GM04504 (cell line): ENCODE measurements around the gene REPS2.

Source experiments
- DNase-seq: peaks from one replicate; pipeline ENCODE4 v3.0.0-alpha.2; 2012; ENCODE audit warnings: low read depth

The REPS2 gene

DNA sequence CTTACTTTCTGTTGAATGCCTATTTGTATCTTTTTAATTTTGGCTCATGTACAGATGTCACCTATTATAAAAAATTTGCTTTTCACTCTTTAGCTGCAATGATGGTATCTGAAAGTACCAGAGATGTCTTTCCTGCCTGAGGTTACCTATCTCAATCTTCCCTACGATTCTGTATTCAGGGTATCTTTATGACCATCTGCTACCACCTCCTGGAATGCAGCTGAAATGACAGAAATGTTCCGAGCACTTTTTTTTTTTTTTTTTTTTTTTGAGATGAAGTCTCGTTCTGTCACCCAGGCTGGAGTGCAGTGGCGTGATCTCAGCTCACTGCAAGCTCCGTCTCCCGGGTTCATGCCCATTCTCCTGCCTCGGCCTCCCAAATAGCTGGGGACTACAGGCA is 136.4 kb downstream of the REPS2 start:
- DNase-seq = no peak

DNA sequence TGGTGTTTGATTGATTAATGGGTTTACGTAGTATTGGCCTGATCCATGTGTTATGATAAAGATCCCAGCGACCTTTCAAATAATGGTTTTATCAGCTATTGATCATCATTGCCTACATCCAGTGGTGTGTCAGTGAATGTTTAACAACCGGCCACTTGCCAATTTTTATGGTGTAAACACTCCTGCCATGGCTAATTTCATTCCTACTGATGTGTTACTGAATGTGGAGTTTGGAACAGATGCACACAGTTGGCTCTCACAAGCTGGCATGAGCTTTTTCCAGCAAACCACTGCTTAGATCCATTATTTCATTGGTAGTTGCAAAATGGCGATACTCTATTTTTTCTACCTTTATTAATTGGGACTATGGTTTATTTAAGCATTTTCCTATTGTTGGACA is 139.9 kb downstream of the REPS2 start:
- no peak for DNase-seq

DNA sequence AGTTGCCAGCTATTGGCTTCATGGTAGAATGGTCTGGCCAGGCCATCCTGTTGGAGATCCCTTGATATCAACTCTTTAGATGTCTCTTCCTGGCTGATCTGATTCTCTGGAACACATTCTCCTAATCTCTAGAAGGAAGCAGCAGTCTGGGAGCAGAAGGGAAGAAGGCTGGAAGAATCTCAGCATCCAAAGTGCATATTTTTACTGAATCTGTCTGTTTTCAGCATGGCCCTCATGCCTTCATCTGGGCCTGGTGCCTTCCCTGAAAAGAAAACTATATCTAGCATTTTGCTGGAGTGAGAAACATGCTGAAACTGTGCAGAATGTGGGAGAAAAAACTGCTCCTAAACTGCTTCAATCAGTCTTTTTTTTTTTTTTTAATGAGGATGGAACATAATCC is 148.7 kb downstream of the REPS2 start:
- DNase-seq = no peak

DNA sequence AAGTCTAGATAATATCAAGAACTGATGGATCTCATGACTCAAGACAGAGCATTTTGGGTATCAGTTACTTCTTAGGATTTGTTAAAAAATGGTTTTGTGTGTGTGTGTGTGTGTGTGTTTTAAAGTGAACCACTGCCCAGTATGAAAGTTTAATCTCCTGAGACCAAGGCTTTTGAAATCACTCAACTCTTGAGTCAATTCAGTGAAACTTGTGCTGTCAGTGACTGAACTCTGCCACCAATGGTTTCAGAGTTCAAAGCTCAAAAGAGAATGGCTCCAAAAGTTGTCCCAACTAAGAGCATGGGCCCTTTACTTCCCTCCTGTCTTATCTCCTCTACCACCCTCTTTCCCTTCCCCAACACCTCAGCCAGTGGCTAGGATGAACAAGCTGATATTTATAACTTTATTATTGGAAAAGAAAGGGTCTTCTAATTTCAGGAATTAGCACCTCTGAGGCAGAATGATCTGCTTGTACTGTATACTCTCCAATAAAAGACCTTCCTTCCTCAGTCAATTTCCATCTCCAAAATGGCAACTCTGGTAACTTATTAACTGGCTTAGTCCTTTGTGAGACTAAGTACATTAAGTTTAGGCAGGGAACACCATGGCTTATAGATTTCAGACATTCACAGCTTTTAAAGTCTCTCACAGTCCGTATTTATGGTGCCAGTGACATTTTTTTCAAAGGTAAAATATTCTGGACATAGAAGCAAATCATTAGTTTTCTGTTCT is 152.2 kb downstream of the REPS2 start:
- no peak for DNase-seq

DNA sequence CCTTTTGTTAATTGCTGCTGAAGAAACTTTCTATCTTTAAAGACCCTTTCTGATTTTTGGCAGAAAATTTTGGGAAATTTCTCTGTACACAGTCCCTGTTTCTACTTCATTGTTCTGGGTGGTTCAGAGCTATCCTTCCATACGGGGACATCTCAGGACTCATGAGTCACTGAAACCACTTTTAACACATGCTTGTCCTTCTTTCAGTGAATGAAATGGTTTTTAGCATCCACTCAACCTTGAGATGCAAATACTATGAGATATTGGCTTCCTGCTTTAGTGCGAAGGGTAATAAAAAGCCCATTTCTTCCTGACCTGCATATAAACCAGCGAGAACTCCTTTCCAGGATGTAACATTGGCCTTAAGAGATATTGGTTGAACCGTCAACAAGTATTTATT is 158.0 kb downstream of the REPS2 start:
- no peak for DNase-seq

DNA sequence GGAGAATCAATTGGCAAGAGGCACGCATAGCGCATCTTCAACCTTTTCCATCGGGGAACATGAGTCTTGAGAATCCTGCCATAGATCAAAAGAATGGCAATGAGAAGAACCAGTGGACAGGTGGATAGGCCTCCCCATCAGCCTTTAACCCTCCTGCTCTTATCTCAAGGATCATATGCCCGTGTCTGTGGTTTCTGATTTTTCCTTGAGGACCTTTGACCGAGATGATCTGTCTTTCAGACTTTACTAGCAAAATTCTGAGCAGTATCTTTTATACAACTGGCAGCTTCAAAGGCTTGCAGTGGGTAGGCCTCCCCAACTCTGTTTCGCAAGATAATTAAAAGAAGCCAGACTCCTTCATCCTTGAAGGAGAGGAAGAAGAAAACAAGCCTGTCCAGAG is 174.4 kb downstream of the REPS2 start:
- no peak for DNase-seq

DNA sequence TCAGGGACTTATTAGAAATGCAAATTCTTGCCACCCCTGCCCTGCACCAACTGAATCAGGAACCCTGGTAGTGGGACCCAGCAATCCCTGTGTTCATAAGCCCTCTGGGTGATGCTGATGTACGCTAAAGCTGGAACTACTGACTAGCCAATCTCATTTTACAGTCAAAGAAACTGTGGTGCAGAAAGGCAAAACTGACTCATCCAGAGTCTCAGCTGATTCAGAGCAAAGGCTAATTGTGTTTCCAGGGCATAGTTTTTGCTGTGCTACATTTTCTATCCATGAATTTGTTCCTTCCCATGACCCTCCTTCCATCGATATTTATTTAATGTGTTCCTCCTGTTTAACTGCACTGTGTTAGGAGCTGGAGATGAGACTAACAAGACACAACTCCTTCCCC is 207.5 kb downstream of the REPS2 start:
- no peak for DNase-seq

DNA sequence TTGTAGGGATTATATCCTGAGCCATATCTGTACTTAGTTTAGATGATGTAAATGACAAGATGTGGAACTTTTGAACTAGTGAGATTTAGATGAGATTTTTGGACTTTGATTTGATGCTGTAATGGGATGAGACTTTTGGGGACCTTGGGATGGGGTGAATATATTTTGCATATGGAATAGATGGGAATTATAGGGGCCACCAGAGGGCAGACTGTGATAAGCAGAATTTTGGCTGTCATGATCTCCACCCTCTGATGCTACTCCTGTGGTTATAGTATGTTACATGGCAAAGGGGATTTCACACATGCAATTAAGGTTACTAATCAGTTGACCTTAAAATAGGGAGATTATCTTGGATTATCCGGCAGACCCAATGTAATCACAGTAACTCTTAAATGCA is 214.5 kb downstream of the REPS2 start:
- no peak for DNase-seq

DNA sequence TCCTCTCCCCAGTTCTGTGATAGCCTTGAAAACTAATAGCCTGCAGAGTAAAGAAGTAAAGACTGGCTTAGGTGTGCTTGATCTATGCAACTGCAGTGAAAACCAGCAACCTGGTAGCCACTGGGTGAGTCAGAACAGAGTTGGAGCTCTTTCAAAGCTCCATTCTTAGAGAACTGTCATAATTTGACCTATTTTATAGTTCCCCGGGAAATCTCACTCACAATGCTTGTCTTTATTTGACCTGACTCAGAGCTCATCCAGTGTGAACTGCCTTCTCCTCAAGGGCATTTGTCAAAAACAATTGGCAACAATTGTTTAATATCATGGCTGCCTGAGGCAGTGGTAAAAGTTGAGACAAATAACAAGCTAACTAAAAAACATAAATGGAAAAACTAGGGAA is 215.5 kb downstream of the REPS2 start:
- DNase-seq = no peak

DNA sequence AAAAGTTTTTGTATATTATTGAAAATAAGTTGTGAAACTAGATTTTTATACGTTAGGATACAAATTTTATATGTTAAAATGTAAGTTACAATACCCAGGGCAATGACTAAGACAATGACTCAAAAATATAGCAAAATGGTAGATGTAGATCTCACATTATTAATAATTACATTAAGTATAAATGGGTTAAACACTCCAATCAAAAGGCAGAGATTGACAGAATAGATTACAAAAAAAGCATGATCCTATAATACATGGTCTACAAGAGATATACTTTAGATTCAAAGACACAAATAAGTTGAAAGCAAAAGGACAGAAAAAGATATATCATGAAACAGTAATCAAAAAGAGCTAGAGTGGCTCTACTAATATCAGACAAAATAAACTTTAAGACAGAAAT is 217.6 kb downstream of the REPS2 start:
- DNase-seq = no peak

DNA sequence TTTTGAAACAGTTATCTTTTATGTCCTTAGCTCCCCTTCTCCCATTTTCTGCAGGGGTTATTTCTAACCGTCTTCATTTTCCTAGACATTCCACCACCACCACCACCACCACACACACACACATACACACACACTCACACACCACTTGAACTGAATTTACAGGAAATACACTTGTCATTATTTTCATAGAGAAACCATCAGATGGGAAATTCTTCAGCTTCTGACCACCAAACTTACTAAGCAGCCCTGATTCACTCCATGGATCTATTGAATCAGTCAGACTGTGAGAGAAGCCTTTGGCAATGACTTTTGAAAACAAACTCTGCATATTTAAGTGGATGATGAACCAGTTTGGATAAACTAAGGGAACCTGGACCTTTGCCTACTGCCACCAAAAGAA is 218.5 kb downstream of the REPS2 start:
- no peak for DNase-seq

DNA sequence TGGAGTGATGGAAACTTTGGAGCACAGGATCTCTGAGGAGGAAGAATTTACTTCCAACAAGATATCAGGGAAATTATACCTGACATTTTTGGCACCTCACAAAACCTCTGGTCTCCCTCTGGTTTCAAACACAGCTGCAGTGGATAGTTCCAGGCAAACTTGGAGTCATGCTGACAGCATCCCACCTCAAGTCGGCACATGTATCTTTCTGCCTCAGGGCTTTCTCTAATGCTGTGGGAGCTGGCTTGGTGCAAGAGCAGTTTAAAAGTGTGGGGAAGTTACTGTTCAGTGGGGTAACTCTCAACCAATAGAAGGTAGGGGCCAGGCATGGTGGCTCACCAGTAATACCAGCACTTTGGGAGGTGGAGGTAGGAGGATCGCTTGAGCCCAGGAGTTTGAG is 221.5 kb downstream of the REPS2 start:
- no peak for DNase-seq

DNA sequence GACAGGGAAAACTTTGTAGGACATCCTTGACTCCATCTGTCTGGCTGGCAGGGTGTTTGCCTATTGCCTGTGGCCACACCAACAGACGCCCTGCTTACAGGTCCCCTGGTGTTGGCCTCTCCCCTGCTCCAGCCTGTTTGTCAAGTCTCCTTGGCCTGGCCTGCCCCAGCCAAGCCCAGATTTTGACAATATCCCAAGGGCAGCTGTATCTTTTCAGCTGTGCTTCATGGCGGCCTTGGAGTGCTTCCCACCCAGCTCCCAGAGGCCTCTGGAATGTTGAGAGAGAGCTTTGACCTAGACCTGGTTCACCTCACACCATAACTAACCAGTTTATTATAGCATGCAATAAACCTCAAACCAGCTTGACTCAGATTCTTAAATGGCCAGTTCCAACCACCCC is 224.5 kb downstream of the REPS2 start:
- DNase-seq = no peak

DNA sequence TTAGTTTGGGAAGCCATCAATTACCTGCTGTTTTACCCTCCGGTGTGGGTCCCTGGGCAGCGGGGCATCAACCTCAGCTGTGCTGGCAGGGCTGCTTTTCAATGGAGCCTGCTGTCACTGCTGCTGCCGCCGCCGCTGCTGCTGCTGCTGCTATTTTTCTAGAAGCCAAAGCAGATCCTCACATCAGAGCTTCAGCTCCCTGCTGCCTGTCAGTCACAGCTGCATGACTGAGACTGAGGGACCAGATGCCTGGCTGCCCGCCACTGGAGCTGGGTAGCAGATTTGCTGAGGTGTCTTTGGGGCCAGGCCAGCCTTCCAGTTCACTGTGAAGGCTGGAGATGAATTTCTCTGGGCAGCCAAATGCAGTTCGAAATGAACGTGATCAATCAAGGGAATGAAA is 228.2 kb downstream of the REPS2 start:
- DNase-seq = no peak

DNA sequence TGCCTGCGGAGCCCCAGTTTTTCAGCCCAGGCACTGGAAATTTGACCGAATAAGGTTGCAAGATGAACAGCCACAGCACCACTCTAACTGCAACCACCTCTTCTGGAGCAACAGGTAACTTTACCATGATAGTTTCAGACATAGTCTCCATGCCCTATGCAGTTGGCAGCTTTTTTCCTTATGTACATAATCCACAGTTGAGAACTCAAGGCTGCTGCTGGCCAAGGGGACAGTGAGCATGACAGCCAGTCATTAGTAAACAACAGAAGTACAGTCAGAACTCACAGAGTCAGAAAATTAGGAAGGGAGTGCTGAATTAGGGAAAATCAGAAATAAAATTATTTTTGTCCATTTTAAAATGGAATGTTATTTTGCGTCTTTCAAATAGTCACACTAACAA is 235.9 kb downstream of the REPS2 start:
- DNase-seq = no peak

DNA sequence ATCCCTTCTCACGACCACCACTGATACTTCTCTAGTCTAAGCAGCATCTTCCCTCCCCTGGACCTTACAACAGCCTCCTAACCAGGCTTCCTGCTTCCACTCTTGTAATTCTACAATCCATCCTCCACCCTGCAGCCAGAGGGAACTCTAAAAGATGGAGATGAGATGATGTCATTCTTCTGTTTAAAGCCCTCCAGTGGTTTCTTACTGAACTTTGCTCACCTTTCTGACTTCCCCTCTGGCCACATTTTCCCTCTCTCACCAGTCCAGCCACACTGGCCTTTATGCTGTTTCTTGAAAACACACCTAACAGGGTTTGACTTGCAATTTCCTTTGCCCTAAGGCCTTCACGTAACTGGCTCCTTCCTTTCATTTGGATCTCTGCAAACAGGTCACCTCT is 237.1 kb downstream of the REPS2 start:
- no peak for DNase-seq

DNA sequence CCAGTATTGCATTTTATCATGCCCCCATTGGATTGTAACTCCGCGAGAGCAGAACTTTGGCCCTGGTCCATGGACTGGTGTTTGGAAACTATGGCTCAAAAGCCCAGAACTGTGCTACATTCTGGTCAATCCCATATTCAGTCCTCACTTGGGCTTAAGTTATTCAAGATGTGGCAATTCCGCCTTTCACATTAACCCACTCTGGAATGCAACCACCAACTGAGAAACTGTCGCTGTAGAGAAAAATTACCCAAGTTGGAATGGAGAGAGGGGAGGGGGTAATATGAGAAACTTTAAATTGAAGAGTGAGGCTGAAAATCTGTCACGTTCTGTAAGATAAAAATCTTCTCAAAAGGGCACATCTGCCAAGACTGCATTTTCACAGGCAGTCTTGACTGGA is 239.0 kb downstream of the REPS2 start:
- DNase-seq = no peak

DNA sequence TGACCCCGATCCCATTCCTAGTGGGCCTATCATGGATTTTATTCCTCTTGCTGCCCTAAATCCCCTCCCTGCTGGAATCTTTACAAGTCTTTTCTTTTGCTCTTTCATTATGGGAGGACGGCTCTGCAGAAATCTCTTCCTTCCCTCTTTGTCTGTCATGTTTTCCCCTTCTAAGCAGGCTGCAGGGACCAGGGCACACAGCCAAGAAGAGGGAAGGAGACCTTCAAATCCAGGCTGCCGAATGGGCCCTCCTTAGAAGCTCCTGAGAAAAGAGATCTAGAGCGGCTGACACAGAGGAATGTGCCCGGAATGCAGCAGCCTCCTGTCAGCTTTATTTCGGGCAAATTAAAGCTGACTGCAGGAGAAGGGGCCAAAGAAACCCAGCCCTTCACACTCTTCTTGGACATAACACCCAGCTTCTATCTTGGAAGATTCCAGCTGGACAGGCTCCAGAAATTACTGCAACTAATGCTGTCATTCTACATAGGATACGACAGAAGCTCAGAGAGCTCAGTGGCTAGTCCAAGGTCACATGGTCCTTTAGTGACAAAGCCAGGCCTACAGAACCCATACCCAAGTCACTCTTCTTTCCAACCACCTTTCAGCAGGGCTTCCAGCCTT is 240.8 kb downstream of the REPS2 start:
- no peak for DNase-seq

DNA sequence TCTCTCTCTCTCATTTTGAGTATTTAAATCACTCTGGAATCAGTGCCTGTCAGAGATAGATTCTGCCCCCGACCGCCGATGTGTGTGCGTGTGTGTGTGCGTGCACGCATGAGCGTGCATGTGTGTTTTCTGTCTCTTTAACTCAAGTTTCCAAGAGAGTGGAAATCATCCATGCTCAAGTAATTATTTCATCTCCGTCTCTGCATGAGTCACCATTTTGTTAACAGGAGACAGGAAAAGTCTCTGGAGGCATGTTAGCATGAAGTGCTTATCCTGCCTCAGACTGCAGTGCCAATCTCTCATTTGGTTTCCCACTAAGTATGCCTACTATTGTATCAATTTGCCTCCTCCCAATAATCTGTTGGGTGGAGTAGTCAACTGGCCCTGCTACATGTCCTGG is 245.6 kb downstream of the REPS2 start:
- DNase-seq = no peak
